K562 (cell line): Measurements from ENCODE around the gene NLRP6. TPM values are rescaled to one million over a fixed set of nuclear protein-coding genes. Genes with fewer than 3 reads are reported as not detected.
A peak's percentile ranks its signal among the peaks of the same experiment; 100 is the strongest.
"Not testable (repeated sequence)": the region's sequence is repeated elsewhere in the genome, so short reads cannot be mapped to it uniquely, and the experiment has no call there.

Experiments
- DPF2 ChIP-seq: fragments of 450-650 bp; IDR thresholded peaks from 2 replicates; pipeline ENCODE4 v1.6.1; 2016
- E2F6 ChIP-seq, 2 experiments: IDR thresholded peaks; 2 replicates each; pipeline ENCODE4 v1.6.1; 2011; ENCODE audit warnings: borderline replicate concordance in 1 of 2, control low read depth in 1 of 2, low read depth in 1 of 2, low read length in 1 of 2, mild to moderate bottlenecking in 1 of 2, mixed read lengths in 1 of 2, moderate library complexity in 1 of 2; ENCODE audit not compliant: insufficient read depth in 1 of 2, insufficient read length in 1 of 2, poor library complexity in 1 of 2, severe bottlenecking in 1 of 2; ENCODE audit errors: extremely low read depth in 1 of 2
- GATAD2A ChIP-seq: fragments of 450-650 bp; IDR thresholded peaks from 2 replicates; pipeline ENCODE4 v1.6.1; 2017
- HMBOX1 ChIP-seq: sonication (generic); IDR thresholded peaks from 2 replicates; pipeline ENCODE4 v1.6.1; 2016
- L3MBTL2 ChIP-seq: fragments of 450-650 bp; IDR thresholded peaks from 2 replicates; pipeline ENCODE4 v1.6.1; 2016; ENCODE audit warnings: mild to moderate bottlenecking, moderate library complexity
- LEF1 ChIP-seq: fragments of 450-650 bp; IDR thresholded peaks from 2 replicates; pipeline ENCODE4 v1.6.1; 2016; ENCODE audit warnings: mild to moderate bottlenecking
- ZBTB7A ChIP-seq: IDR thresholded peaks from 2 replicates; pipeline ENCODE4 v1.6.1; 2011; ENCODE audit warnings: low read depth, mild to moderate bottlenecking, low read length, moderate library complexity, borderline replicate concordance; ENCODE audit not compliant: control insufficient read depth
- polyA plus RNA-seq, 8 experiments: library from polyadenylated mRNA; depleted of rRNA in 4 of 8; stranded (reverse) in 5 of 8; unstranded in 3 of 8; fragments of >200 nt; fragmentation: Nextera tagmentation in 2 of 8; fragmentation: Illumina TruSeq in 1 of 8; extraction: Ambion mirVana in 2 of 8; extraction: Trizol in 1 of 8; gene quantifications; 2 replicates each; pipeline versions ENCODE4 v1.2.1 to v1.2.3, GENCODE V29; 2011 to 2014; ENCODE audit warnings: inconsistent platforms in 1 of 8, missing spikeins in 1 of 8
- total RNA-seq, 7 experiments: library from RNA; depleted of rRNA in 6 of 7; stranded (reverse); fragments of >200 nt in 6 of 7; fragmentation: Illumina TruSeq in 2 of 7; extraction: Trizol in 2 of 7; gene quantifications; 2 replicates each; pipeline versions ENCODE4 v1.2.1 to v1.2.3, GENCODE V29; 2011 to 2021; ENCODE audit warnings: low replicate concordance in 1 of 7
- TF ChIP-seq, protein P1 (sequence below), 2 experiments: fragments of 450-650 bp; formaldehyde crosslinking in 1 of 2; IDR thresholded peaks; 2 replicates each; pipeline versions ENCODE4 v1.4.0 to v1.6.1; 2014 to 2020; ENCODE audit warnings: mild to moderate bottlenecking in 2 of 2, borderline replicate concordance in 1 of 2, low read depth in 1 of 2
- TF ChIP-seq, protein P2 (sequence below): fragments of 200-800 bp; sonication (Bioruptor generic); IDR thresholded peaks from 2 replicates; pipeline ENCODE4 v1.6.1; 2016; ENCODE audit warnings: missing genetic modification characterization, missing compliant biosample characterization

The NLRP6 gene
- total and polyA plus RNA-seq, 9 of the 15 experiments (the other 6 are each of a cell fraction or from before 2014, with no cell fraction given) = 0.03 to 0.18 (median 0.15) TPM; not detected in 5

GRCh38 chr11:324593-325517 is 46.6 kb downstream of the NLRP6 start (continued):
- TF ChIP-seq, protein P1, sequence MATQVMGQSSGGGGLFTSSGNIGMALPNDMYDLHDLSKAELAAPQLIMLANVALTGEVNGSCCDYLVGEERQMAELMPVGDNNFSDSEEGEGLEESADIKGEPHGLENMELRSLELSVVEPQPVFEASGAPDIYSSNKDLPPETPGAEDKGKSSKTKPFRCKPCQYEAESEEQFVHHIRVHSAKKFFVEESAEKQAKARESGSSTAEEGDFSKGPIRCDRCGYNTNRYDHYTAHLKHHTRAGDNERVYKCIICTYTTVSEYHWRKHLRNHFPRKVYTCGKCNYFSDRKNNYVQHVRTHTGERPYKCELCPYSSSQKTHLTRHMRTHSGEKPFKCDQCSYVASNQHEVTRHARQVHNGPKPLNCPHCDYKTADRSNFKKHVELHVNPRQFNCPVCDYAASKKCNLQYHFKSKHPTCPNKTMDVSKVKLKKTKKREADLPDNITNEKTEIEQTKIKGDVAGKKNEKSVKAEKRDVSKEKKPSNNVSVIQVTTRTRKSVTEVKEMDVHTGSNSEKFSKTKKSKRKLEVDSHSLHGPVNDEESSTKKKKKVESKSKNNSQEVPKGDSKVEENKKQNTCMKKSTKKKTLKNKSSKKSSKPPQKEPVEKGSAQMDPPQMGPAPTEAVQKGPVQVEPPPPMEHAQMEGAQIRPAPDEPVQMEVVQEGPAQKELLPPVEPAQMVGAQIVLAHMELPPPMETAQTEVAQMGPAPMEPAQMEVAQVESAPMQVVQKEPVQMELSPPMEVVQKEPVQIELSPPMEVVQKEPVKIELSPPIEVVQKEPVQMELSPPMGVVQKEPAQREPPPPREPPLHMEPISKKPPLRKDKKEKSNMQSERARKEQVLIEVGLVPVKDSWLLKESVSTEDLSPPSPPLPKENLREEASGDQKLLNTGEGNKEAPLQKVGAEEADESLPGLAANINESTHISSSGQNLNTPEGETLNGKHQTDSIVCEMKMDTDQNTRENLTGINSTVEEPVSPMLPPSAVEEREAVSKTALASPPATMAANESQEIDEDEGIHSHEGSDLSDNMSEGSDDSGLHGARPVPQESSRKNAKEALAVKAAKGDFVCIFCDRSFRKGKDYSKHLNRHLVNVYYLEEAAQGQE (IDR thresholded peaks at IDR 0.05; ENCODE audit: borderline replicate concordance) = peak; percentile 56
- TF ChIP-seq, protein P1 (CRISPR knock-in tag; IDR thresholded peaks at IDR 0.05; ENCODE audit: low read depth) = not testable (repeated sequence)
- TF ChIP-seq L3MBTL2 (peak; percentile 70), GATAD2A (peak; percentile 60; the same call in 1 of the 2 replicates), DPF2 (peak; percentile 74), E2F6 (IDR thresholded peaks at IDR 0.05; ENCODE audit: borderline replicate concordance in 1 of 2, extremely low read depth in 1 of 2, insufficient read depth in 1 of 2, insufficient read length in 1 of 2, low read depth in 1 of 2, low read length in 1 of 2, poor library complexity in 1 of 2, severe bottlenecking in 1 of 2) (peak in 1 of 2 experiments; percentile 37), LEF1 (0 out of 2 replicates have a peak, but pooled peaks have one; percentile 65), HMBOX1 (peak; percentile 27; the same call in 1 of the 2 replicates), ZBTB7A (peak; percentile 81)
- TF ChIP-seq, protein P2, sequence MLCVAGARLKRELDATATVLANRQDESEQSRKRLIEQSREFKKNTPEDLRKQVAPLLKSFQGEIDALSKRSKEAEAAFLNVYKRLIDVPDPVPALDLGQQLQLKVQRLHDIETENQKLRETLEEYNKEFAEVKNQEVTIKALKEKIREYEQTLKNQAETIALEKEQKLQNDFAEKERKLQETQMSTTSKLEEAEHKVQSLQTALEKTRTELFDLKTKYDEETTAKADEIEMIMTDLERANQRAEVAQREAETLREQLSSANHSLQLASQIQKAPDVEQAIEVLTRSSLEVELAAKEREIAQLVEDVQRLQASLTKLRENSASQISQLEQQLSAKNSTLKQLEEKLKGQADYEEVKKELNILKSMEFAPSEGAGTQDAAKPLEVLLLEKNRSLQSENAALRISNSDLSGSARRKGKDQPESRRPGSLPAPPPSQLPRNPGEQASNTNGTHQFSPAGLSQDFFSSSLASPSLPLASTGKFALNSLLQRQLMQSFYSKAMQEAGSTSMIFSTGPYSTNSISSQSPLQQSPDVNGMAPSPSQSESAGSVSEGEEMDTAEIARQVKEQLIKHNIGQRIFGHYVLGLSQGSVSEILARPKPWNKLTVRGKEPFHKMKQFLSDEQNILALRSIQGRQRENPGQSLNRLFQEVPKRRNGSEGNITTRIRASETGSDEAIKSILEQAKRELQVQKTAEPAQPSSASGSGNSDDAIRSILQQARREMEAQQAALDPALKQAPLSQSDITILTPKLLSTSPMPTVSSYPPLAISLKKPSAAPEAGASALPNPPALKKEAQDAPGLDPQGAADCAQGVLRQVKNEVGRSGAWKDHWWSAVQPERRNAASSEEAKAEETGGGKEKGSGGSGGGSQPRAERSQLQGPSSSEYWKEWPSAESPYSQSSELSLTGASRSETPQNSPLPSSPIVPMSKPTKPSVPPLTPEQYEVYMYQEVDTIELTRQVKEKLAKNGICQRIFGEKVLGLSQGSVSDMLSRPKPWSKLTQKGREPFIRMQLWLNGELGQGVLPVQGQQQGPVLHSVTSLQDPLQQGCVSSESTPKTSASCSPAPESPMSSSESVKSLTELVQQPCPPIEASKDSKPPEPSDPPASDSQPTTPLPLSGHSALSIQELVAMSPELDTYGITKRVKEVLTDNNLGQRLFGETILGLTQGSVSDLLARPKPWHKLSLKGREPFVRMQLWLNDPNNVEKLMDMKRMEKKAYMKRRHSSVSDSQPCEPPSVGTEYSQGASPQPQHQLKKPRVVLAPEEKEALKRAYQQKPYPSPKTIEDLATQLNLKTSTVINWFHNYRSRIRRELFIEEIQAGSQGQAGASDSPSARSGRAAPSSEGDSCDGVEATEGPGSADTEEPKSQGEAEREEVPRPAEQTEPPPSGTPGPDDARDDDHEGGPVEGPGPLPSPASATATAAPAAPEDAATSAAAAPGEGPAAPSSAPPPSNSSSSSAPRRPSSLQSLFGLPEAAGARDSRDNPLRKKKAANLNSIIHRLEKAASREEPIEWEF (CRISPR knock-in tag) = peak; percentile 84
